ENCODE data around the gene SLC6A12.
"Not testable (repeated sequence)": the region's sequence is repeated elsewhere in the genome, so short reads cannot be mapped to it uniquely, and the experiment has no call there.

SLC6A12 gene

DNA sequence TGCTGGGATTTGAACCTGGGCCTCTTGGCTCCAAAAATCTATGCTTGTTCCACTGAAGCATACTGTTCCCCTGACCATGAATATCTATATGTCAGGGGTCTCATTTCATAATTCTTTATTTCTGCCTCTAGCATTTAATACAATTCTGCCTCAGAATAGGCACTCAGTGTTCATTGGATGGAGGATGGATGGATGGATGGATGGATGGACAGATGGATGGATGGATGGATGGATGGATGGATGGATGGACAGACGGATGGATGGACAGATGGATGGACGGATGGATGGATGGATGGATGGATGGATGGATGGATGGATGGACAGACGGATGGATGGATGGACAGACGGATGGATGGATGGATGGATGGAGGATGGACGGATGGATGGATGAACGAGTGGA, 3.1 kb upstream of the SLC6A12 start:
- DNase-seq (ENCODE audit: low read depth, low spot score): not testable (repeated sequence)

DNA sequence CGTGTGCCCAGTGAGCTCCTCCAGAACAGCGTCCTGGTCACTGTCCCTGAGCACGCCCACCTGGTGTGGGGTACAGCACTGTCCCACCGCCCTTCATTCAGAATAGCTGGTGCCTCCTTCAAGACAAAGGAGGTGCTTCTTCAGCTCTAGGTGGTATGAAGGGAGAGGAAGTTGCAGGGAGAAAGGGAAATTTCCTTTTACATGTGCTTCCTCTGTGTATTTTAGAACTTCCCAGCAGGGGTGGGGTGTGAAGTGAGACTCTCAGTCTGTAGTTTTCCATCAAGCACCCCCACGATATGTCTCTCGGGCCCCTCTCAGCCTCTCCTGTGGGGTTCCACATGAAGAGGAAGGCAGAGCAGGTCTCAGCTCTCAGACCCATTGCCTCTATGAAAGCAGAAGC, 1.2 kb upstream of the SLC6A12 start:
- DNase-seq (ENCODE audit: low read depth, low spot score): no peak

DNA sequence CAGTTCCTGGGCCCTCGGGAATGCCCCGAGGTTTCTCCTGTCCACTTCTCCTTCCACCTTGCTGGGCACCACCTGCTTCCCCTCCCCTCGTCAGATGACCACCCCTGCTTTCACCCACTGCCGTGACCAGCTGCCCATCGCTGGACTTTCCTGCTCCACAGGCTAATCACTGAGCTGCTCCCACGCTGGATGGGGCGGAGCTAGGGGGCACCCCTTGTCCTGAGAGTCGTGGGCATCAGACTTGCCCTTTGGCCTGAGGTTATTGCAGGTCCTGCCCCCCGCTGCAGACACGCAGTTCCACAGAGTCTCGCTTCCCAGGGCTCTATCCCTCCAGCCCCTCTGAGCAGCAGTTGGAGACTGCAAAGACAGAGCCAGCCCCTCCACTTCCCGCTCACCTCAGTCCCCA, 427 bp downstream of the SLC6A12 start:
- no peak for DNase-seq (ENCODE audit: low read depth, low spot score)

DNA sequence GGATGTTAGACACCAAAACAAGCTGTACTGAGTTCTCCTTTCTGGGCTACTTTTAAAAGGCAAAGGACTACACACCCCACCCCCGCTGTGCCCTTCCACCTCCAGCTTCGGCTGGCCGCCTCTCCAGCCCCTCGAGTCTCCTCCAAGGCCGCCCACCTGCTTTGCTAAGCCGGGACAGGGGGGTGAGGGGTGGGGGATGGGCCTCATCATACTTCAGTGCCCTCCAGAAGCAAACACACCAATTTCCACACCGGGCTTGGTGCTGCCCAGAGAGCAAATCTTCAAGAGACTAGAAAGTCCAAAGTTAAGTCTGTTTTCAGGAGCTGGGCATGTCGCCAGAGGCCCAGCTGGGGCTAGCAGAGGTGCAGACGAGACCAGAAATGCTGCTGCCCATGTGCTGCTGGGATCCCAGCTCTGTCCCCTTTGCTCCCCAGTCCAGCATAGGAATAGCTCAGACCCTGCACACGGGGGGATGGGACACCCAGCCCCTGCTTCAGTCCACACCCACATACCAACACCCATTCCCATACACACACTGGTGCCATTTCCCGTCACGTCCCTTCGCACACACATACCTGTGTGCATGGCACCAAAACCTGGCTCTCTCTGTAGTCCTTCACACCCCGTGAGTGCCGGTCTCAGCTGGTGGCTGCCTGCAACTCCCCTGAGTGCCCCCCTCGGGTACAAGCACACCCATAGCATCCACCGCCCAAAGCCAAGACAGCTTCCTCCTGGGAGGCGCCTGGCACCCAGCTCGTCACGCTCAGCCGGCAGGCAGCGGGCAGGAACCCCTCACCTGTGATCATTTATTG, 1.0 kb downstream of the SLC6A12 start:
- DNase-seq (ENCODE audit: low read depth, low spot score): no peak

DNA sequence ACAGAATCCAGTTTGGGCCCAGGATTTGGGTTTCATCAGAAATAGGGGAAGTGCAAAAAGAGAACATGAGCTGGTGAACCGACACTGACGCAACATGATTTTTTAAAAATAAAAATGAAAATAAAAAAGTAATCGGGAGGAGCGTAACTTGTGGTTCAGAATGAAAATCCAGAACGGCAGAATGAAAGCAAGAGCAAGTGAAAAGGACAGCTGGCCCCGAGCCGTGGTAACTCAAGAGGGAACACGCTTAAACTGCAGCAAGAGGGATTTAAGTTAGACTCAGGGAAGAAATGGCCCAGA, 1.6 kb downstream of the SLC6A12 start:
- no peak for DNase-seq (ENCODE audit: low read depth, low spot score)

DNA sequence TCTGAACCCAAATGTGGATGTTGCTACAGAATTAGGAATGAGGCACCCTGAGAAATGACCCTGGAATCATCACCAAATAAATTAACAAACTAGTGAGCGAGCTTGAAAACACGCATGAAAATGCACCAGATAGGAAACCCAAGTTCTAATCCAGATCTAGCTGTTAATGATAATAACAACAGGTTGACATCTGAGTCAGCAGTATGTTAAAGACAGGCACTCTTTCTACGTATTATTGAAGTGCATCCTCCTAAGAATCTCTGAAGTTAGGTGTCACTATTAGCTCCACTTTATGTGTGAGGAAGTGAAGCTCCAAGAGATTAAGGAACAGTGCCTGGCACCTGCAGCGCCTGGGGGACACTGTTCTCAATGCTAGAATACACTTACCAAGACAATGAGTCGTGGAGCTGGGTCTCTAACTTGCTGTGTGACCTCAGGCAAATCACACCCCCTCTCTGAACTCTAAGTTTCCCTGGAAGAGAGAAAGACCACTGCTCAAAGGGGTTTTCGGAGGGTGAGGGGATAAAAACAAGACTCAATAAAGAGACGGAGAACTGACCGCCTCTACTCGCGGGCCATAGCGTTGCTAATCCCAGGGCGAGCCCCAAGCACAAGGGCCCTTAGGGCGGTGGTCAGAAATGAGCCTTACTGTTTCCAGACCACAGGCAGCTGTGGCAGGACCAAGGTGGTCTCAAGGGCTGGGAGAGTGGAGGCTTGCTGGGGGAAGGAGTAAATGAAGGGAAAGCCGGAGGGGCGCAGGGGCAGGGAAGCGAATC, 2.1 kb downstream of the SLC6A12 start:
- DNase-seq (ENCODE audit: low read depth, low spot score): no peak

DNA sequence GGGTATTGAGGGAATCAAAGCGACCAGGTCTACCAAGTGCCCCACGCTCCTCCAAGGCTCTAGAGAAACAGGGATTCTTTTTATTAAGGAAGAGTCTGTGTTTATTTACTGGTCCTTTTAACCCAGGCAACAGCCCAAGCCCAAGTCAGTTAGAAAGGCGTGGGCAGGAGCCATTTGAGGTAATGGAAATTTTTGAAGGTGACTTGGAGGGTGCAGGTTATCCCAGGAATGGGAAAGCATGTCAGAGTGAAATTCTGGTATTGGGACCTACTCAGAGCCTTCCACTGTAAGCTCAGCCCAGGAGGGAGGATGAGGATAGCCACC, 2.9 kb downstream of the SLC6A12 start:
- no peak for DNase-seq (ENCODE audit: low read depth, low spot score)

DNA sequence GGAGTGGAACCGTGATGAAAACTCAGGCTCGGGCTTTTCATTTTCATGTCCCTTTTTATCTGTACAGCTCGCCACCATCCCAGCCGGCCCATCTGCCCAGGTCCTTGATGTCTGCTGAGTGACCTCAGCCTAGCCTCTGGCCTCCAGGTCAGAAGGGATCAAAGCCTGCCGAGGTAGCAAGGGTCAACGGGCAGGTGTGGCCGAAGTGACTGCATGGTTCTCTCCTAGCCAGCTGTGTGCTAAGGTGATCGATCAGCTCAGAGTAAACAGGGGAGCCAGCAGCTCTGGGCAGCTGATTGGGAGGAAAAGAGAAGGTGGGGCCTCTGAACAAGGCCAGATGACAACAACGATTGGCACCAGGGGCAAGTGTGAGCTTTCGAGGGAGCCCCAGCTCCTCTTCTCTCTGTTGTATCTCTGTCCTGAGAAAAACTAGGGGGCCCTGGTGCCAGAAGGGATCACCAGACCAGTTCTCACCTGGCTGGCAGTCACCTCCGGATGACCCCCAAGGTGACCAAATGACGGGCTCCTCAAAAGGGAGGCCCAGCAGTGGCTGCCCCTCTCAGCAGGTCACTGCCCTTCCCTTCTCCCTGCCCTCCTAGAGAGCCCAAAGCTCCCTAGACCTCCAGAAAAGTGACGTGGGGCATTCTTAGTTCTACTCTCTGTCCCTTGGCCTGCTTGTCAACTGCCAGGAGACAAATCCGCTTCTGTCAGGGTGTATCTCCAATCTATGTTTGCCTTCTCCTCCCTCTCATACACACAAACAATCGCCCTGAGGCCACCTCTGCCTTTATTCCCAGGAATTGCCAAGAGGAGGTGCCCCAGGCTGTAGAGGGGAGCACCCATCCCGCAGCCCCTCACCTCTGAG, 3.4 kb downstream of the SLC6A12 start:
- no peak for DNase-seq (ENCODE audit: low read depth, low spot score)

DNA sequence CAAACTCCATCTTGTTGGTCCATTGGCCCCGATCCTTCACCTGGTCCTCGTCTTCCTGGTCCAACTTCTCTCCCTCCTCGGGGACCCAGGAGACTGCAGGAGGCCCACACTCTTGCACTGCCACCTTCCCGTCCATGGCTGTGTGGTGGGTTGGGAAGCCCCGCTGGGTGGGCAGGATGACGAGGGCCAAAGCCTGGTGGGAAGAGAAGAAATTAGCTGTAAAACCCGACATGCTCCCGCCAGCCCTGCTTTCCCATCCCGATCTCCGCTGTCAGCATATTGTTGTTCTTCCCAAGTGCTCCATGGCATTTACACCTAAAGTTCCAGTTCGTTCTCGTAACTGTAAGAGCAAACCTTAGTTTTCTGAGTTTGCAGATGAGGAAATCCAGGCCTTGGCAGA, 4.1 kb downstream of the SLC6A12 start:
- DNase-seq (ENCODE audit: low read depth, low spot score): no peak

DNA sequence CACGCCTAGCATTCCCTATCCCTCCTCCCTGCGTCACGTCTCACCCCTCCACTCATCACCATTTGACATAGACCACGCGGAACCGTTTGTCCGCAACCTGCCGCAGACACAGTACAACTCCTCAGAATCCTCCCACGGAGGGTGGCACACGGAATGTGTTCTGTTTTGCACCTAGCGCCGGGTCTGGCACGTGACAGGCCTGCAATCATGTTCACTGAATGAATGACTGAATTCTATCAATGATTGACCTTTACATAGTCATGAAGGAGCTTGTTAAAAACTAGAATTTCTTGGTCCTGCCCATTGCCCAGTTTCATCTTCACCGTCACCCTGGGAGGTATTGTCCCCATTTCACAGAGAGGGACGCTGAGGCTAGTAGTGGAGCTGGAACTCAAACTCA, 4.7 kb downstream of the SLC6A12 start:
- DNase-seq (ENCODE audit: low read depth, low spot score): no peak

DNA sequence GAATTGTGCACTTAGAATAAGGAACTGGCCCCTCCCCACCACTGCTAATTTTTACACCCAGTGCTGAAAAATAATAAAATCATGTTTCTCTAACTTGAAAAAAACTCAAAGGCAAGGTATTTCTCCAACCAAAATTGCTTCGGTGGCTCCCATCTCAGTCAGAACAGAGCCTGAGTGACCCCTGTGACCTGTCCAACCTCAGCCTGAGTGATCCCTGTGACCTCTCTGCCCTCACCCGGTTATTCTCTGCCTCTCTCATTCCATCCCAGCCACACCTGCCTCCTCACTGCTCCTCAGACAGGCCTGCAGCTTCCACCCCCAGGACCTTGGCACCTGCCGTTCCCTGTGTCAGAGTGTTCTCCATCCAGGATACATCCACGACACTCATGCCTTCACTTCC, 5.1 kb downstream of the SLC6A12 start:
- DNase-seq (ENCODE audit: low read depth, low spot score): no peak

DNA sequence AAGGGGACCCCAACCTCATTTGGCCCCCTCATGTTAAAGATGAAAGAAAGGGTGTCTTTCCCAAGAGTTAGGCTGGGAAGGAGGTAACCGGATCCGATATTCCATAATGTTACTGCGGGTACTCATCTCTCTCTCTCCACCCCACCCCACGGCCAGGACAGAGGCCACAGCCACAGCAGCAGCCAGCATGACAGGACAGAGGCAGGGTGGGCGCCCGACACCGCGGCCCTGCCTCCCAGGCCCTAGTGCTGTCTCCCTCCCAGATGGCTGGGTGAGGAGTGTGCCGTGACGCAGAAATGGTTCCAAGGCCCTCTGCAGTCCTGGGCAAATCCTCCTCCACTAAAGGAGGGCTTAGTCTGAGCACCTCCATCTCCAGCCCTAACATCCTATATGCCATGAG, 6.2 kb downstream of the SLC6A12 start:
- no peak for DNase-seq (ENCODE audit: low read depth, low spot score)

DNA sequence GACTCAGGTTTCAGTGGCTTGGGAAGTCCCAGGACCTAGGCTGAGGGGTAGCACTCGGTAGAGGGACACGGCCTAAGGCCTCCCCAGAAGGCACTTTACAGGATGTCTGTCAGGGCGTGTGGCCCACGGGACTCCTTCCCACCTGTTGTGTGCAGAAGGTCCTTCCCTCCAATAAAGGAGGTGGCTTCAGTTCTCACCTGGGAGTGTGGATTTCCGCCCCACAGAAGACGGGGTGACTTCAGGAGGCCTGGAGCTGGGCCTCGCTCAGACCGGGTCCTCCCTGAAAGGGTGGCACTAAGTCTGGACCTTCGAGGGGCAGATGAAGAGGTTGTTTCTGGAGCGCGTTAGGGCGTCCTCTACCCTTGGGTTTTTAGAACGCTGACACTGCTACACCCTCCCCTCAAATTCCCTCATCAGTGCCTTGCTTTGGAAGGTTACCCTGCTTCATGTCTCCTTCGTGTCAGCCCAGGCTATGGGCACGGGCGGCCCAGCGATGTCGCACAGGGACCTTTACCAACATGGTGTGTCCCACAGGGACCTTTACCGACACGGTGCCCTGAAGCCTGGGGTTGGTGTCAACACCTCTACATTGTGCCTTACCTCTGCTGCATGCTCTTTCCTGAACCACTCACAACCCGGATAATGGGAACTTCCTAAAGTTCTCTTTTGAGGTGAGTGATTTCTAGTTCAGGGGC, 7.1 kb downstream of the SLC6A12 start:
- no peak for DNase-seq (ENCODE audit: low read depth, low spot score)

DNA sequence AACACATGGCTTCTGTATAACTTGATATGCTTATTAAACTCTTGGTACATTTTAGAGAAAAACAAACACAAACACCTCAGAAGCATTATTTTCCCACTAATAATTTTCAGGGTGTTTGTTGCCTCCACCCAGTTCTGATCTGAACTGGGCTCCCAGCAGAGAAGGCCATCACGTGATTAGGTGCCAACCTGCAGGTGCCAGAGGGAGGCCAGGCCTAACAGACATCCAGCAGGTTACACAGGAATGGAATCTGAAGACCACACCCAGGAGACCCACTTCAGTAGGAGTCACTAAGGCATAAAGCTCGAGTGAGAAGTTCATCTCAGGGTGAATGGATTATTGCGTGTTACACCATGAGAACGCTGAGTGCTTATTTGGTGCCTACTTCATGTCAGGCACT, 8.9 kb downstream of the SLC6A12 start:
- no peak for DNase-seq (ENCODE audit: low read depth, low spot score)

DNA sequence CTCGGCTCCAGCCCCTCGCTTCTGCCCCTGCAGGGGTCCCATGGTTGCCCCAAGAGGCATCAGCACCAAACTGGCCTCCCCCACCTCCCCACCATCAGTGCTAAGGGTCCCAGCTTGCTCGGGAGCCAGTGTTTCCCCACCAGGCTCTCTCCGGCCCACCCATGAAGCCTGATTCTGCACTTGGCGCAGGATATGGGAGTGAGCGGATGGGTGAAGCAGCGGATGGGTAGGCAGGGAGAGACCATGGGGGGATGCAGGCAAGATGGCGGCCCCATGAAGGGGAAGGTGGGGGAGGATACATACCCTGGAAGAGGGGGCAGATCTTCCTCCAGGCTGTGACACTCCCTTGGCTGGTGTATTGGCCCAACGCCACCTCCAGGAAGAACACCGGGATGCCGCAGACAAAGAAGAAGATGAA, 9.7 kb downstream of the SLC6A12 start:
- no peak for DNase-seq (ENCODE audit: low read depth, low spot score)

DNA sequence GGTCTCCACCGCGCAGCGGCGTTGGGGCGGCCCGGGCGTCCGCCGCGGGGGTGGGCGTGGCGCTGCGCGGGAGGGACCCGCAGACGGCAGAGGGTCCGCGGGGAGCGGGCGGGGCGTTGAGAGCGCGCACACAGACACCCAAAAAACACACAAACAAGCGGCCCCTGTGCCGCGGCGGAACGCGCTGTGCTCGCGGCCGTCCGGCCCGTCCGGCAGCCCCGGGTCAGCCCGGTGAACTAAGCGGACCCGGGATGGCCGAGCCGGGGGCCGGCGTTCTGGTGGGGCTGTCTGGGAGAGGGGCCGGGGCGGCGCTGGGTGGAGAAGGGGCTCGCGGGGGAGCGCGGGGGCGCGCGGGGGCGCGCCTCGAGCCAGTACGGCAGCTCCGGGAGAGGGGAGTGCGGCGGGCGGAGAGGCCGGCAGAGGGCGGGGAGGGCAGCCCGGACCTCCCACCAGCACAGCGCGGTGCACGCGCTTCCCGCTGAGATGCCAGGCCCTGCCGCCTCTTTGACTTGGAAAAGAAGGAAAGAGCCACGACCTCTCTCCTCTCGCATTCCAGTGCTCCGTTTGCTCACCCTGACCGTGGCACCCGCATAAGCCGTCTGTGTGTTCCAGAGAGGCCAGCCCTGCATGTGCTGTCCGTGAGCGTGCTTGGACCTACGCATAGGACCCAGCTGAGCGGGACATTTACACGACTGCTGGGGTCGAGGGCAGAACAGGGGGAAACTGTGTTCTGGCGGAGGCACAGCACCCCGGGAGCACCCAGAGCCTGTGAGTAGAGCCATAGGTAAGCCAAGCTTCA, 10.3 kb downstream of the SLC6A12 start:
- no peak for DNase-seq (ENCODE audit: low read depth, low spot score)

DNA sequence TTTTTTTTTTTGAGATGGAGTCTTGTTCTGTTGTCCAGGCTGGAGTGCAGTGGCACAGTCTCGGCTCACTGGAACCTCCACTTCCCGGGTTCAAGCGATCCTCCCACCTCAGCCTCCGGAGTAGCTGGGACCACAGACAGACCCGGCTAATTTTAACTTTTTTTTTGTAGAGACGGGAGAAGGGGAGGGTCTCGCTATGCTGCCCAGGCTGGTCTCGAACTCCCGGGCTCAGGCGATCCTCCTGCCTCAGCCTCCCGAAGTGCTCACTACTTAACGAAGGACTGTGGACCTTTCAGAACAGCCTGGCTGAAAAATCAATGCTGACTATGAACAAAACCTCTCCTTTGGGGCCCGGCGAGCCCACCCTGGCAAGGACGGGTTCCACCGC, 10.9 kb downstream of the SLC6A12 start:
- DNase-seq (ENCODE audit: low read depth, low spot score): no peak

DNA sequence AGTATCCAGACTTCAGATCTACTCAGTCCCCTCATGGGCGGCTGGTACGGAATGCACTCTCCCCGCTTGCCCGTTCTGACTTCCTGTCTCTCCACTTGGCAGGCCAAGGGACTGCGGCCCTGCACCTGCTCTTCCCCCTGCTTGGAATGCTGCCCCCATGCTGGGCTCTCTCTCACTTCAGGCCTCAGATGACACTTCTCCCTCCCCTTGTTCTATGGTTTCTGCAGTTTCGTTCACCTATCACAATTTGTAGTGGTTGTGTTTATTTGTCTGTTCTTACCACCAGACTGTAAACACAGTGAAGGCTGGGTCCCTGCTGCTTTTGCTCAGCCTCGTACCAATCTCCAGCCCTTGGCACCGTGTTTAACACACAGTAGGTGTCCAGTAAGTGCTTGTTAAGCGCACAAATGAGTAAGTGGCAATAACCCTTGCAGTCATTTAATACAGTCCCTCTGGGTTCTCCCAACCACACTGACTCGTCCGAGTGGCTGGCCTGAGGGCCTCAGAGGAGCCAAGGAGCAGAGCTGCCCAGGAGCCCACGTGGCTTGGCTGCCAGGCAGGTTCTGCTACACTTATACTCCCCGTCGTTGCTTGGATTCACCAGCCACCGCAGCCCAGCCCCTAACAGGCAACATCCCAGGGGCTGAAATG, 11.8 kb downstream of the SLC6A12 start:
- DNase-seq (ENCODE audit: low read depth, low spot score): no peak

DNA sequence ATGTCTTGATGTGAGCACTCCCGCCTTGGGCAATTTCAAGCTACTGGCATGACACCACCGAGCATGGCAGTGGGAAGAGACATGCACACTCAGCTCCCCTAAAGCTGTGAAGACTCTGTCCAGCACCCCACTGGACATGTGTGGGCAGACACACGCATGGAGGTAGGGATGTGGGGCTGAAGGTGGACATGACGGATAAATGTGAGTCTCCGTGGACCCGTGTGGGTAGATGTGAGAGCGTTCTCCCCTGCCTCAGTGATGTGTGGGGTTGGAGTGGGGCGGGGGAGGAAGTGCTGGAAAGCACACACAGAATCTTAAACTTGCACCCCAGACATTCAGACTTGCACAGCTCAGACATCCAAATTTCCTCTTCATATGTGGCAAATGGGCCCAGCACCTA, 12.6 kb downstream of the SLC6A12 start:
- no peak for DNase-seq (ENCODE audit: low read depth, low spot score)

DNA sequence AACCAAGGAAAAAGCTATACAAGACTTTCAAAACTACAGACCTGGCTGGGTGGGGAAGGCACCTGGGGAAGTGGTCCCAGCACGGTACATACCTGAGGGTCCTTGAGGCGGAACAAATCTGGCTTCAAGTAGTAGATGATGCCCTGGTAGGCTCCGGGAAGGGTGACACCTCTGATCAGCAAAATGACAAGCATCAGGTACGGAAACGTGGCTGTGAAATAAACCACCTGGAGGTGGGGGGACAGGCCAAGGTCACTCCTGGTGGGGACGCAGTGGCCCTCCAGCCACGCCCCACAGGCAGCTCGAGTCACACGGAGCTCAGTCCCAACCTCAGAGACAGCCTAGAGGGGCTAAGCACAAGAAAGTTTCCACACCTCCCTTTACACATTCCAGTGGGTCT, 15.3 kb downstream of the SLC6A12 start:
- DNase-seq (ENCODE audit: low read depth, low spot score): no peak

All from iPS DF 19.7 (cell line).